Activated T-cell treated with anti-CD3 and anti-CD28 coated beads, Interleukin-2, amount 50 U/mL, for 24 hours (primary cell): ENCODE measurements around the gene CD3D.

ENCODE experiments used
- DNase-seq: peaks from one replicate; pipeline ENCODE4 v3.0.0-alpha.2; 2020
- H3K27ac Mint-ChIP-seq: 2 replicates; pipeline ENCODE4 v1.8.0; 2020; ENCODE audit warnings: mild to moderate bottlenecking, mixed read lengths
- H3K27me3 Mint-ChIP-seq: 2 replicates; pipeline ENCODE4 v1.8.0; 2020; ENCODE audit warnings: mixed read lengths
- H3K36me3 Mint-ChIP-seq: 2 replicates; pipeline ENCODE4 v1.8.0; 2020; ENCODE audit warnings: low read depth, mixed read lengths
- H3K4me1 Mint-ChIP-seq: 2 replicates; pipeline ENCODE4 v1.8.0; 2020; ENCODE audit warnings: low read depth, mixed read lengths
- H3K4me3 Mint-ChIP-seq: 2 replicates; pipeline ENCODE4 v1.8.0; 2020; ENCODE audit warnings: mild to moderate bottlenecking, moderate library complexity, mixed read lengths
- H3K9me3 Mint-ChIP-seq: 2 replicates; pipeline ENCODE4 v1.8.0; 2020; ENCODE audit warnings: mixed read lengths

The CD3D gene

GRCh38 chr11:118304227-118304567, 38.3 kb downstream of the CD3D start:
- Mint-ChIP-seq H3K4me1 (peaks cover 68% of the 10 kb centered on the region), H3K9me3 (no peaks in the 10 kb centered on the region), H3K36me3 (peaks cover 47% of the 10 kb centered on the region), H3K27ac (peak overlapping the region; percentile 99), H3K27me3 (no peaks in the 10 kb centered on the region), H3K4me3 (peak overlapping the region; percentile 99)
- no peak for DNase-seq

- no peak overlapping the region for H3K4me3 Mint-ChIP-seq
- peaks cover 43% of the 10 kb centered on the region for H3K4me1 Mint-ChIP-seq
- H3K36me3 Mint-ChIP-seq, result peaks cover 22% of the 10 kb centered on the region
- H3K27ac Mint-ChIP-seq, result no peak overlapping the region
- H3K9me3 Mint-ChIP-seq, result no peaks in the 10 kb centered on the region
- no peaks in the 10 kb centered on the region for H3K27me3 Mint-ChIP-seq
- no peak for DNase-seq
Measured at GRCh38 chr11:118301600-118302195, 40.8 kb downstream of the CD3D start.

DNA sequence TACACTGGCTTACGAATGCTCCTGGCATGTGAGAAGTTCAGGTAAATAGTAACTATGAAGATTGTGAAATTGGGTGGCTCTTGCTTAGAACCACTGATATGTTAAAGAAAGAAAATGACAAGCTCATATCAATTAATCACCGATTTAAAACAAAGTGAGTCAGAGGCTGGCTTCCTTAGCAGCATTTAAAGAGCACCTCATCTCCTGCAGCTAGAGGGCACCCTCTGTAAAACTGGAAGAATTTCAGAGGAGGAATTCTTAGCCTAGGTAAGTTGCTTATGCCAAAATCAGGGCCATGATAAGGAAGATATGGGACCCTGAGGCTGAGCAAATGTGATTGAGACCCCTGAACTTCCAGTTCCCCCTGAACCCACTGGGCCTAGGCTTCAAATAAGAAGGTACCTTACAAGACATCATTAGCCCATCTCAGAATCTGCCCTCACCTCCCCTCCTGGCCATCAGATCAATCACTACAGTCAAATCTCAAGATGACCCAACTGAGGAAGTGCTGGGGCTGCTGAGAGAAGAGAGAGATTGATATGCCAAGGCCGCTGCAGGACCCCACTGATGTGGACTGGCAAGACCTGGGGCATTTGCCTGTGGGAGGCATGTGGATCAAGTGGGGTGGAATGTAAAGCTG, 46.6 kb downstream of the CD3D start:
- Mint-ChIP-seq H3K4me1 (peaks cover 25% of the 10 kb centered on the region), H3K9me3 (no peaks in the 10 kb centered on the region), H3K36me3 (no peaks in the 10 kb centered on the region), H3K27me3 (no peaks in the 10 kb centered on the region), H3K27ac (peak overlapping the region; percentile 7), H3K4me3 (no peak overlapping the region)
- DNase-seq, result no peak

DNA sequence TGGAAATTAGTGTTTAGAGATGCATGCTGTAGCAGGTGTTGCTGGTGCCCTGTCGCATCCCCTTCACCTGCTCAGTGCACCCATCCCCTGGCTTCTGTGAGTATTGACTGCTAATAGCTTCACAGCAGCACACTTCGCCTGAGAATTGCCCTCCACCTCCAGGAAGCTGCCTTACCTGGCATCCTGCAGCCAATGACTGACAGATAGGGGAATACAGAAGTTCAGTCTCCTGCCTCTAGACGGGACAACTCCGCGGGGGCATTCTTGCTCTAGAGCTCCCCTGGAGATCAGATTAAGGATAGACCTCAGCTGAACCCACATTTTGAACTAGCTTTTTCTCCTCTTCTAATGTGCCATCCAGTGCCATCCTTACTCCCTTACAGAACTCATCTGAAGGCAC, 47.3 kb downstream of the CD3D start:
- DNase-seq, result no peak
- H3K27me3 Mint-ChIP-seq, result no peaks in the 10 kb centered on the region
- no peaks in the 10 kb centered on the region for H3K36me3 Mint-ChIP-seq
- H3K4me1 Mint-ChIP-seq, result peaks cover 28% of the 10 kb centered on the region
- no peaks in the 10 kb centered on the region for H3K9me3 Mint-ChIP-seq
- H3K27ac Mint-ChIP-seq, result no peak overlapping the region
- no peak overlapping the region for H3K4me3 Mint-ChIP-seq

GRCh38 chr11:118294053-118294452, 48.5 kb downstream of the CD3D start:
- peaks cover 33% of the 10 kb centered on the region for H3K4me1 Mint-ChIP-seq

DNA sequence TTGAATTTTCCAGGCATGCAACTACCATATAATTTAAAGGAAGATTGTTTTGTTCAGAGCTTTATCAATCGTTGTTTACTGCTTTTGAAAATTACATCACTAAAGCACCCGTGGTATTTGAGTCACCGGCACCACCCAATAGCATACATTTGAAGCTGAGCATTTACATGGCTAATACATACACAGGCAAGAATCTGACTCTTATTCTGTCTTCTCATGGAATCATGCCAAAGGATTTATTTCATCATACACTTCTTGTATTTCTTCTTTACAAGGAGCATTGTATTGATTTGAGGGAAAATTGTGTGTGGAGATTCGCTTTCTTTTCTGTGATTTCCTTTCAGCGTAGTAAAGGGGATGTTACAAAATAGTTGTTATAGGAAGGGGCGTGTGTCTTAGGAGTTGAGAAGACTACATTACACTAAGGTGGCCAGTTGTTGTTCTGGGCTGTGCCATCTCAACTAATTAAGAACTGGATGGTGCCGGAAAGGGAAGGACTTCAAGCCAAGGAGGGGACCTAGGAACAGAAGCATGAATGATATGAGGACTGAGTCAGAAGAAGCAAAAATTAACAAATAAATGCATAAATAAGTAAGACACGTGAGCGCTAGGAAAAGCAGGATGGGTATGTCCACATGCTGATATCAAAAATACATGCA, 50.9 kb downstream of the CD3D start:
- Mint-ChIP-seq H3K9me3 (no peaks in the 10 kb centered on the region), H3K27me3 (no peaks in the 10 kb centered on the region), H3K36me3 (no peaks in the 10 kb centered on the region), H3K27ac (no peak overlapping the region), H3K4me1 (peaks cover 44% of the 10 kb centered on the region), H3K4me3 (no peak overlapping the region)
- no peak for DNase-seq

More at GRCh38 chr11:118294053-118294452, 48.5 kb downstream of the CD3D start:
- Mint-ChIP-seq H3K27ac (no peak overlapping the region), H3K27me3 (no peaks in the 10 kb centered on the region), H3K36me3 (no peaks in the 10 kb centered on the region), H3K4me3 (no peak overlapping the region), H3K9me3 (no peaks in the 10 kb centered on the region)
- DNase-seq, result no peak

DNA sequence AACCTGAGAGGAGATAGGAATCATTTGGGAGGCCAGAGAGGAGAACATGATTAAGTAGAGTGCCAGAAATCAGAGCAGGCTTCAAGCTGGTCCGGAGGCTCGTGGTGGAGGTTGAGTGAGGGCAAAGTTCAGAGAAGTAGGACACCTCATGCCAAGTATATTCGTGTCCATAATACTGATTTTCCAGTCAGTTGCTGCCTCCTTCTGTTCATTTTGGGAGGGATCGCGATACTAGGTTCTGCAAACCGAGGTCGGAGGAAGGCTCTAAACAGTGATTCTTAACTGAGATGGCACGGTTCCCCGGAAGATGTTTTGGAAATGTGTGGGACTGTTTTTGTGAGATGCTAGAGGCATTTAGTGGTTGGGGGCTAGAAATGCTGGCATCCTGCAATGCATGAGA, 51.6 kb downstream of the CD3D start:
- no peak overlapping the region for H3K4me3 Mint-ChIP-seq
- H3K4me1 Mint-ChIP-seq, result peaks cover 45% of the 10 kb centered on the region
- no peak for DNase-seq
- H3K9me3 Mint-ChIP-seq, result no peaks in the 10 kb centered on the region
- H3K36me3 Mint-ChIP-seq, result no peaks in the 10 kb centered on the region
- no peaks in the 10 kb centered on the region for H3K27me3 Mint-ChIP-seq
- no peak overlapping the region for H3K27ac Mint-ChIP-seq

DNA sequence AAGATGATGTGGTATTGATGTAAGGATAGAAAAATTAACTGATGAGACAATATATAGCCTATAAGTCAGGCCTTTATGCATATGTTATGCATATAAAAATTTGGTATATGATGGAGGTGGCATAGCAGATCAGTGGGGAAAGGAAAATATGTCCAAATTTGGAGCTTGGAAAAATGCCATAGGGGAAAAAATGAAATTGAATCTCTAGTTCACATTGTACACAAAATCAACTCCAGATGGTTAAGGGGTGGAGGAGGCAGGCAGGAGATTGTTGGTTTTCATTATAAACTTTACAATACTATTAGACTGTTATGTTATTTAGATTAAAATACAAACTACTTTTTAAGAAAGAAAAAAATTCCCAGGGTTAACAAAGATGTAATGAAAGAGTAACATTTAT, 53.1 kb downstream of the CD3D start:
- no peak for DNase-seq
- Mint-ChIP-seq H3K27me3 (no peaks in the 10 kb centered on the region), H3K9me3 (no peaks in the 10 kb centered on the region), H3K4me3 (no peak overlapping the region), H3K4me1 (peaks cover 42% of the 10 kb centered on the region), H3K27ac (no peak overlapping the region), H3K36me3 (no peaks in the 10 kb centered on the region)
